ENCODE results near the gene KBTBD6.
"Not testable (repeated sequence)": the region's sequence is repeated elsewhere in the genome, so short reads cannot be mapped to it uniquely, and the experiment has no call there.

The KBTBD6 gene

DNA sequence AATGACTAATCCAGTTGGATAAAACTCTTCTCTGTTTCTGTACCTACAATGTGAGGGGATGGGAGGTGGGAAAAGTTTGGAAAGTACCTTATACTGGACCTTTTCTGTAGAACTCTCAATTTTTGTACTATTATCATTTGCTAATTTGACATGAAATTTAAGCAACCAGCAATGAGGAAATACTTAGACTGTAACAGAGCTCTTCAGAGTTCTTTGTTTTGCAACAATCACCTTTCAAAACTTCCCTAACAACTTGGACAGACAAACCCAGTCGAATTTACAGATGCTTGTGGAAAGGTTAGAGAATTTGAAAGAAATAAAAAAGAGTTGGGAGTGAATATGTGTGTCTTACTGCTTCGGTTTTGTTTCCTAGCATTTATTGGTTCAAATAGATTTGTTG, 45.0 kb upstream of the KBTBD6 start:
- no peaks in the 10 kb centered on the region for H3K36me3 ChIP-seq (ENCODE audit: control insufficient read depth in 2 of 2, insufficient read depth in 1 of 2, low read length in 2 of 2)
- CTCF ChIA-PET, result interaction anchor here (0.6 kb wide), 1 partner anchor 104 kb away, joined by 4 read pairs; no protein-coding TSS in a partner anchor
- TF ChIP-seq, protein P1, sequence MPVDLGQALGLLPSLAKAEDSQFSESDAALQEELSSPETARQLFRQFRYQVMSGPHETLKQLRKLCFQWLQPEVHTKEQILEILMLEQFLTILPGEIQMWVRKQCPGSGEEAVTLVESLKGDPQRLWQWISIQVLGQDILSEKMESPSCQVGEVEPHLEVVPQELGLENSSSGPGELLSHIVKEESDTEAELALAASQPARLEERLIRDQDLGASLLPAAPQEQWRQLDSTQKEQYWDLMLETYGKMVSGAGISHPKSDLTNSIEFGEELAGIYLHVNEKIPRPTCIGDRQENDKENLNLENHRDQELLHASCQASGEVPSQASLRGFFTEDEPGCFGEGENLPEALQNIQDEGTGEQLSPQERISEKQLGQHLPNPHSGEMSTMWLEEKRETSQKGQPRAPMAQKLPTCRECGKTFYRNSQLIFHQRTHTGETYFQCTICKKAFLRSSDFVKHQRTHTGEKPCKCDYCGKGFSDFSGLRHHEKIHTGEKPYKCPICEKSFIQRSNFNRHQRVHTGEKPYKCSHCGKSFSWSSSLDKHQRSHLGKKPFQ (tag by site-specific recombination; IDR thresholded peaks at IDR 0.05), result no peak
- TF ChIP-seq ZNF292 (tag by site-specific recombination; IDR thresholded peaks at IDR 0.05; ENCODE audit: borderline replicate concordance, low read depth), result no peak
- TF ChIP-seq ZNF830 (tag by site-specific recombination; IDR thresholded peaks at IDR 0.05; ENCODE audit: low read depth), result no peak
- no peak for TF ChIP-seq KLF9 (tag by site-specific recombination; IDR thresholded peaks at IDR 0.05; ENCODE audit: low read depth)
- TF ChIP-seq PRDM1 (tag by site-specific recombination; IDR thresholded peaks at IDR 0.05), result no peak
- TF ChIP-seq, protein P2, sequence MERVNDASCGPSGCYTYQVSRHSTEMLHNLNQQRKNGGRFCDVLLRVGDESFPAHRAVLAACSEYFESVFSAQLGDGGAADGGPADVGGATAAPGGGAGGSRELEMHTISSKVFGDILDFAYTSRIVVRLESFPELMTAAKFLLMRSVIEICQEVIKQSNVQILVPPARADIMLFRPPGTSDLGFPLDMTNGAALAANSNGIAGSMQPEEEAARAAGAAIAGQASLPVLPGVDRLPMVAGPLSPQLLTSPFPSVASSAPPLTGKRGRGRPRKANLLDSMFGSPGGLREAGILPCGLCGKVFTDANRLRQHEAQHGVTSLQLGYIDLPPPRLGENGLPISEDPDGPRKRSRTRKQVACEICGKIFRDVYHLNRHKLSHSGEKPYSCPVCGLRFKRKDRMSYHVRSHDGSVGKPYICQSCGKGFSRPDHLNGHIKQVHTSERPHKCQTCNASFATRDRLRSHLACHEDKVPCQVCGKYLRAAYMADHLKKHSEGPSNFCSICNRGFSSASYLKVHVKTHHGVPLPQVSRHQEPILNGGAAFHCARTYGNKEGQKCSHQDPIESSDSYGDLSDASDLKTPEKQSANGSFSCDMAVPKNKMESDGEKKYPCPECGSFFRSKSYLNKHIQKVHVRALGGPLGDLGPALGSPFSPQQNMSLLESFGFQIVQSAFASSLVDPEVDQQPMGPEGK (tag by site-specific recombination; IDR thresholded peaks at IDR 0.05), result no peak
- TF ChIP-seq ZSCAN30 (tag by site-specific recombination; IDR thresholded peaks at IDR 0.05), result no peak
- no peak for TF ChIP-seq ZNF341 (tag by site-specific recombination; IDR thresholded peaks at IDR 0.05; ENCODE audit: low read depth)
- no peak for TF ChIP-seq ZNF501 (tag by site-specific recombination; IDR thresholded peaks at IDR 0.05)
- TF ChIP-seq, protein P3, sequence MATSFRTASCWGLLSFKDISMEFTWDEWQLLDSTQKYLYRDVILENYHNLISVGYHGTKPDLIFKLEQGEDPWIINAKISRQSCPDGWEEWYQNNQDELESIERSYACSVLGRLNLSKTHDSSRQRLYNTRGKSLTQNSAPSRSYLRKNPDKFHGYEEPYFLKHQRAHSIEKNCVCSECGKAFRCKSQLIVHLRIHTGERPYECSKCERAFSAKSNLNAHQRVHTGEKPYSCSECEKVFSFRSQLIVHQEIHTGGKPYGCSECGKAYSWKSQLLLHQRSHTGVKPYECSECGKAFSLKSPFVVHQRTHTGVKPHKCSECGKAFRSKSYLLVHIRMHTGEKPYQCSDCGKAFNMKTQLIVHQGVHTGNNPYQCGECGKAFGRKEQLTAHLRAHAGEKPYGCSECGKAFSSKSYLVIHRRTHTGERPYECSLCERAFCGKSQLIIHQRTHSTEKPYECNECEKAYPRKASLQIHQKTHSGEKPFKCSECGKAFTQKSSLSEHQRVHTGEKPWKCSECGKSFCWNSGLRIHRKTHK (tag by site-specific recombination; IDR thresholded peaks at IDR 0.05), result no peak
- TF ChIP-seq ZNF843 (tag by site-specific recombination; IDR thresholded peaks at IDR 0.05), result no peak
- no peak overlapping the region for H3K27ac ChIP-seq (ENCODE audit: extremely low read depth, low read depth, low read length)
- POLR2A ChIA-PET, result no interaction called here
- no peaks in the 10 kb centered on the region for H3K9me3 ChIP-seq (ENCODE audit: control insufficient read depth, insufficient read depth, low read depth, low read length)
- H3K4me3 ChIP-seq (ENCODE audit: low read depth, low read length), result no peak overlapping the region
- H3K4me1 ChIP-seq (ENCODE audit: control insufficient read depth, insufficient read depth, low read length), result no peaks in the 10 kb centered on the region

DNA sequence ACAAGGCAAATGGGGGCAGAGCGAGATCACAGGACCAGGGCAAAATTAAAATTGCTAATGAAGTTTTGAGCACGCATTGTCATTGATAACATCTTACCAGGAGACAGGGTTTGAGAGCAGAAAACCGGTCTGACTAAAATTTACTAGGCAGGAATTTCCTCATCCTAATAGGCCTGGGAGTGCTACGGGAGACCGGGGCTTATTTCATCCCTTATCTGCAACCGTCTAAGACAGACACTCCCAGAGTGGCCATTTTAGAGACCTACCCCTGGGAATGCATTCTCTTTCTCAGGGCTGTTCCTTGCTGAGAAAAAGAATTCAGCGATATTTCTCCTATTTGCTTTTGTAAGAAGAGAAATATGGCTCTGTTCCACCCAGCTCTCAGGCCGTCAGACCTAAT, 43.0 kb upstream of the KBTBD6 start:
- H3K9me3 ChIP-seq (ENCODE audit: control insufficient read depth, insufficient read depth, low read depth, low read length); H3K4me3 ChIP-seq (ENCODE audit: low read depth, low read length); POLR2A ChIA-PET; H3K4me1 ChIP-seq (ENCODE audit: control insufficient read depth, insufficient read depth, low read length); H3K27ac ChIP-seq (ENCODE audit: extremely low read depth, low read depth, low read length); H3K36me3 ChIP-seq (ENCODE audit: control insufficient read depth in 2 of 2, insufficient read depth in 1 of 2, low read length in 2 of 2): not testable (repeated sequence)
- CTCF ChIA-PET, result interaction anchor here (1.2 kb wide), 1 partner anchor 17 kb away, joined by 3 read pairs; no protein-coding TSS in a partner anchor
- TF ChIP-seq, protein P4, sequence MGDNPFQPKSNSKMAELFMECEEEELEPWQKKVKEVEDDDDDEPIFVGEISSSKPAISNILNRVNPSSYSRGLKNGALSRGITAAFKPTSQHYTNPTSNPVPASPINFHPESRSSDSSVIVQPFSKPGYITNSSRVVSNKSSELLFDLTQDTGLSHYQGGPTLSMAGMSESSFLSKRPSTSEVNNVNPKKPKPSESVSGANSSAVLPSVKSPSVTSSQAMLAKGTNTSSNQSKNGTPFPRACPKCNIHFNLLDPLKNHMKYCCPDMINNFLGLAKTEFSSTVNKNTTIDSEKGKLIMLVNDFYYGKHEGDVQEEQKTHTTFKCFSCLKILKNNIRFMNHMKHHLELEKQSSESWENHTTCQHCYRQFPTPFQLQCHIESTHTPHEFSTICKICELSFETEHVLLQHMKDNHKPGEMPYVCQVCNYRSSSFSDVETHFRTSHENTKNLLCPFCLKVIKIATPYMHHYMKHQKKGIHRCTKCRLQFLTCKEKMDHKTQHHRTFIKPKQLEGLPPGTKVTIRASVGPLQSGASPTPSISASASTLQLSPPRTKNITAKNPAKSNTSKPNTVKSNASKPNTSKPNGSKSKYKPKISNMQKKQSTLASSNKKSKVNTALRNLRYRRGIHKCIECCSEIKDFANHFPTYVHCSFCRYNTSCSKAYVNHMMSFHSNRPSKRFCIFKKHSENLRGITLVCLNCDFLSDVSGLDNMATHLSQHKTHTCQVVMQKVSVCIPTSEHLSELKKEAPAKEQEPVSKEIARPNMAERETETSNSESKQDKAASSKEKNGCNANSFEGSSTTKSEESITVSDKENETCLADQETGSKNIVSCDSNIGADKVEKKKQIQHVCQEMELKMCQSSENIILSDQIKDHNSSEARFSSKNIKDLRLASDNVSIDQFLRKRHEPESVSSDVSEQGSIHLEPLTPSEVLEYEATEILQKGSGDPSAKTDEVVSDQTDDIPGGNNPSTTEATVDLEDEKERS (tag by site-specific recombination; IDR thresholded peaks at IDR 0.05), result peak; percentile 82
- peak; percentile 23 for TF ChIP-seq SETDB1 (IDR thresholded peaks at IDR 0.05; ENCODE audit: insufficient read length, low read length)

DNA sequence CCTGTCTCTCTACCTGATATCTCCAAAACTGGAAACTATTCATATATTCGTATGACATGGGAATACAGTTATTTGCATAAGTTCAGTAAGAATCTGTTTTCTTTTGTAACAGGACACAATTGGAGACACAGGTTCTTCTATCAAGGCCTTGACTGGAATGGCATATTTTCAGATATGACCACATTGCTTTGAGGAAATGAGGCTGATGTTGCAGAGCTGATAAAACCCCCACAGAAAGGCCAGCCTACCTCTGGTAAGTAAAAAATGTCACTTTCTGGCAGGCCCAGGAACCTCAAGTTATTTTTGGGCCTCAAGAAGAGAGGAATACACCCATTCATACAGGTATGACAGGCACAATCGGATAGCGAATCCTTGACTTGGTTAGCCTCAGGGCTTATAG, 29.5 kb upstream of the KBTBD6 start:
- Histone ChIP-seq H3K27ac (ENCODE audit: extremely low read depth, low read depth, low read length) (no peak overlapping the region), H3K4me3 (ENCODE audit: low read depth, low read length) (no peak overlapping the region), H3K4me1 (ENCODE audit: control insufficient read depth, insufficient read depth, low read length) (no peaks in the 10 kb centered on the region), H3K9me3 (ENCODE audit: control insufficient read depth, insufficient read depth, low read depth, low read length) (no peaks in the 10 kb centered on the region), H3K36me3 (ENCODE audit: control insufficient read depth in 2 of 2, insufficient read depth in 1 of 2, low read length in 2 of 2) (peaks cover 0 to 2% of the 10 kb centered on the region in 2 experiments; a peak in 1 of 3 replicates)
- ChIA-PET CTCF (interaction anchor here (1.1 kb wide), 1 partner anchor 65 kb away, joined by 3 read pairs; no protein-coding TSS in a partner anchor), POLR2A (no interaction called here)
- TF ChIP-seq, protein P5, sequence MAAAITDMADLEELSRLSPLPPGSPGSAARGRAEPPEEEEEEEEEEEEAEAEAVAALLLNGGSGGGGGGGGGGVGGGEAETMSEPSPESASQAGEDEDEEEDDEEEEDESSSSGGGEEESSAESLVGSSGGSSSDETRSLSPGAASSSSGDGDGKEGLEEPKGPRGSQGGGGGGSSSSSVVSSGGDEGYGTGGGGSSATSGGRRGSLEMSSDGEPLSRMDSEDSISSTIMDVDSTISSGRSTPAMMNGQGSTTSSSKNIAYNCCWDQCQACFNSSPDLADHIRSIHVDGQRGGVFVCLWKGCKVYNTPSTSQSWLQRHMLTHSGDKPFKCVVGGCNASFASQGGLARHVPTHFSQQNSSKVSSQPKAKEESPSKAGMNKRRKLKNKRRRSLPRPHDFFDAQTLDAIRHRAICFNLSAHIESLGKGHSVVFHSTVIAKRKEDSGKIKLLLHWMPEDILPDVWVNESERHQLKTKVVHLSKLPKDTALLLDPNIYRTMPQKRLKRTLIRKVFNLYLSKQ (tag by site-specific recombination; IDR thresholded peaks at IDR 0.05; ENCODE audit: borderline replicate concordance), result no peak
- no peak for TF ChIP-seq ZNF658 (tag by site-specific recombination; IDR thresholded peaks at IDR 0.05)
- TF ChIP-seq, protein P6, sequence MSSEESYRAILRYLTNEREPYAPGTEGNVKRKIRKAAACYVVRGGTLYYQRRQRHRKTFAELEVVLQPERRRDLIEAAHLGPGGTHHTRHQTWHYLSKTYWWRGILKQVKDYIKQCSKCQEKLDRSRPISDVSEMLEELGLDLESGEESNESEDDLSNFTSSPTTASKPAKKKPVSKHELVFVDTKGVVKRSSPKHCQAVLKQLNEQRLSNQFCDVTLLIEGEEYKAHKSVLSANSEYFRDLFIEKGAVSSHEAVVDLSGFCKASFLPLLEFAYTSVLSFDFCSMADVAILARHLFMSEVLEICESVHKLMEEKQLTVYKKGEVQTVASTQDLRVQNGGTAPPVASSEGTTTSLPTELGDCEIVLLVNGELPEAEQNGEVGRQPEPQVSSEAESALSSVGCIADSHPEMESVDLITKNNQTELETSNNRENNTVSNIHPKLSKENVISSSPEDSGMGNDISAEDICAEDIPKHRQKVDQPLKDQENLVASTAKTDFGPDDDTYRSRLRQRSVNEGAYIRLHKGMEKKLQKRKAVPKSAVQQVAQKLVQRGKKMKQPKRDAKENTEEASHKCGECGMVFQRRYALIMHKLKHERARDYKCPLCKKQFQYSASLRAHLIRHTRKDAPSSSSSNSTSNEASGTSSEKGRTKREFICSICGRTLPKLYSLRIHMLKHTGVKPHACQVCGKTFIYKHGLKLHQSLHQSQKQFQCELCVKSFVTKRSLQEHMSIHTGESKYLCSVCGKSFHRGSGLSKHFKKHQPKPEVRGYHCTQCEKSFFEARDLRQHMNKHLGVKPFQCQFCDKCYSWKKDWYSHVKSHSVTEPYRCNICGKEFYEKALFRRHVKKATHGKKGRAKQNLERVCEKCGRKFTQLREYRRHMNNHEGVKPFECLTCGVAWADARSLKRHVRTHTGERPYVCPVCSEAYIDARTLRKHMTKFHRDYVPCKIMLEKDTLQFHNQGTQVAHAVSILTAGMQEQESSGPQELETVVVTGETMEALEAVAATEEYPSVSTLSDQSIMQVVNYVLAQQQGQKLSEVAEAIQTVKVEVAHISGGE (tag by site-specific recombination; conservative IDR thresholded peaks at IDR 0.05; ENCODE audit: low read depth), result no peak
- no peak for TF ChIP-seq ZNF837 (tag by site-specific recombination; IDR thresholded peaks at IDR 0.05)
- no peak for TF ChIP-seq ZBTB7A (tag by site-specific recombination; IDR thresholded peaks at IDR 0.05; ENCODE audit: low read depth)
